Mucosa of descending colon (tissue), 3 donors: Measurements from ENCODE around the gene BUB3. TPM values are rescaled to one million over a fixed set of nuclear protein-coding genes. Genes with fewer than 3 reads are reported as not detected.
A peak's percentile ranks its signal among the peaks of the same experiment; 100 is the strongest.

Experiments
- ATAC-seq: fragments of 200-7000 bp; cut with Tn5 transposase; one replicate; pipeline ENCODE4 v1.9.1; 2020; ENCODE audit warnings: mild to moderate bottlenecking, moderate library complexity
- DNase-seq, 3 donors: peaks; one replicate each; pipeline ENCODE4 v3.0.0-alpha.2; 2020
- H3K36me3 ChIP-seq: fragments of 200-600 bp; one replicate; pipeline ENCODE4 v1.8.0; 2021; ENCODE audit warnings: low read depth, mild to moderate bottlenecking
- H3K4me1 ChIP-seq: fragments of 200-600 bp; one replicate; pipeline ENCODE4 v1.8.0; 2021; ENCODE audit warnings: low read depth, mild to moderate bottlenecking
- H3K4me3 ChIP-seq: fragments of 200-600 bp; one replicate; pipeline ENCODE4 v1.8.0; 2021; ENCODE audit warnings: mild to moderate bottlenecking
- H3K9me3 ChIP-seq: fragments of 200-600 bp; one replicate; pipeline ENCODE4 v1.8.0; 2021; ENCODE audit warnings: mild to moderate bottlenecking
- intact Hi-C, 2 donors: fragments of 100-400 bp; cut with DNase I in 1 of 2; cut with micrococcal nuclease in 1 of 2; formaldehyde crosslinking; loops; one replicate each; pipeline versions ENCODE4 v1.11.0 to v1.11.1; 2022; cut with DNase I, micrococcal nuclease
- total RNA-seq, 3 donors: library from RNA; stranded (reverse); fragmentation: NEBNext Ultra II Directional in 2 of 3; extraction: Animal tissue kit (Norgen Biotek cat#: 25700) in 2 of 3; gene quantifications; one replicate each; pipeline versions ENCODE4 v1.2.1 to v1.2.4, GENCODE V29; 2021 to 2023
- TF ChIP-seq, protein P1 (sequence below): fragments of 200-600 bp; IDR thresholded peaks from one replicate; pipeline ENCODE4 v1.8.0; 2022; ENCODE audit warnings: antibody characterized with exemption, mild to moderate bottlenecking
- donor health status: DM: no; HTN: no; CAD: no; lungs with moderate emphysema.
- donor health status: DM: no; HTN: no; CAD: no.
- donor health status: DM: no; HTN: yes; CAD: no.

BUB3 gene
- total RNA-seq, 3 donors from 2014 or later = 65.0 to 81.1 (median 68.4) TPM

DNA sequence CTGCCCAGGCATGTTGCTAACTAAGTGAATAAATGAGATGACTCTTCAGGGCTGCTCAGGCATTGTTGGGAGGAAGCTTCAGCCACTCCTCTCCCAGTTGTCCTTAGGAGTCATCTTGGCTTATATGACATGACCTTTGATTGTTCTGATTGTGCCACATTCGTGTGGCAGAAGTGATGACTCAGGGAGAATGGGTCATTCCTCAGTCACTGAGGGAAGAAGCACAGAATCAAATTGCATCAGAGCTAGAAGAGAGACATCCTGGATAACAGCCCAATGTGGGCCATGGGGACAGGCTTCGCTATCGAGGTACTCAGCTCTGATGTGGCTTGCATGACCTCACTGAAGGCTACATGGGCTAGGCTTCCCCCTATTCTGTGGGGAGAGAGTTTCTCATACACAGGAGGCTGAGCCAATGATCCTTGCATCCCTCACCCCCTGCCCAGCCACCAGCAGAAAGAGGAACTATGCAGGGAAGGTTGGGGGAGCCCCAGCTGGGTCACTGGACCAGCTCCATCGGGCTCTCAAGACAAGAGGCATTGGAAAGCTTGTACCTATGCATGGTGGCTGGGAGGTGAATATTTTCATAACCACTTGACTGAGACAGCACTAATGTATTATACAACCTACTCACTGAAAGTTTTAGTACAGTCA is 24.5 kb upstream of the BUB3 start:
- Histone ChIP-seq H3K4me1 (peaks cover 10% of the 10 kb centered on the region), H3K4me3 (no peak overlapping the region), H3K36me3 (no peaks in the 10 kb centered on the region), H3K9me3 (no peaks in the 10 kb centered on the region)
- ATAC-seq (peak; percentile 67), DNase-seq (no peak)
- TF ChIP-seq, protein P1, sequence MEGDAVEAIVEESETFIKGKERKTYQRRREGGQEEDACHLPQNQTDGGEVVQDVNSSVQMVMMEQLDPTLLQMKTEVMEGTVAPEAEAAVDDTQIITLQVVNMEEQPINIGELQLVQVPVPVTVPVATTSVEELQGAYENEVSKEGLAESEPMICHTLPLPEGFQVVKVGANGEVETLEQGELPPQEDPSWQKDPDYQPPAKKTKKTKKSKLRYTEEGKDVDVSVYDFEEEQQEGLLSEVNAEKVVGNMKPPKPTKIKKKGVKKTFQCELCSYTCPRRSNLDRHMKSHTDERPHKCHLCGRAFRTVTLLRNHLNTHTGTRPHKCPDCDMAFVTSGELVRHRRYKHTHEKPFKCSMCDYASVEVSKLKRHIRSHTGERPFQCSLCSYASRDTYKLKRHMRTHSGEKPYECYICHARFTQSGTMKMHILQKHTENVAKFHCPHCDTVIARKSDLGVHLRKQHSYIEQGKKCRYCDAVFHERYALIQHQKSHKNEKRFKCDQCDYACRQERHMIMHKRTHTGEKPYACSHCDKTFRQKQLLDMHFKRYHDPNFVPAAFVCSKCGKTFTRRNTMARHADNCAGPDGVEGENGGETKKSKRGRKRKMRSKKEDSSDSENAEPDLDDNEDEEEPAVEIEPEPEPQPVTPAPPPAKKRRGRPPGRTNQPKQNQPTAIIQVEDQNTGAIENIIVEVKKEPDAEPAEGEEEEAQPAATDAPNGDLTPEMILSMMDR = no peak
- intact Hi-C loops = loop anchor here in 1 of 2 donors (5.0 kb wide), 1 partner anchor 428 kb away; no protein-coding TSS in a partner anchor

DNA sequence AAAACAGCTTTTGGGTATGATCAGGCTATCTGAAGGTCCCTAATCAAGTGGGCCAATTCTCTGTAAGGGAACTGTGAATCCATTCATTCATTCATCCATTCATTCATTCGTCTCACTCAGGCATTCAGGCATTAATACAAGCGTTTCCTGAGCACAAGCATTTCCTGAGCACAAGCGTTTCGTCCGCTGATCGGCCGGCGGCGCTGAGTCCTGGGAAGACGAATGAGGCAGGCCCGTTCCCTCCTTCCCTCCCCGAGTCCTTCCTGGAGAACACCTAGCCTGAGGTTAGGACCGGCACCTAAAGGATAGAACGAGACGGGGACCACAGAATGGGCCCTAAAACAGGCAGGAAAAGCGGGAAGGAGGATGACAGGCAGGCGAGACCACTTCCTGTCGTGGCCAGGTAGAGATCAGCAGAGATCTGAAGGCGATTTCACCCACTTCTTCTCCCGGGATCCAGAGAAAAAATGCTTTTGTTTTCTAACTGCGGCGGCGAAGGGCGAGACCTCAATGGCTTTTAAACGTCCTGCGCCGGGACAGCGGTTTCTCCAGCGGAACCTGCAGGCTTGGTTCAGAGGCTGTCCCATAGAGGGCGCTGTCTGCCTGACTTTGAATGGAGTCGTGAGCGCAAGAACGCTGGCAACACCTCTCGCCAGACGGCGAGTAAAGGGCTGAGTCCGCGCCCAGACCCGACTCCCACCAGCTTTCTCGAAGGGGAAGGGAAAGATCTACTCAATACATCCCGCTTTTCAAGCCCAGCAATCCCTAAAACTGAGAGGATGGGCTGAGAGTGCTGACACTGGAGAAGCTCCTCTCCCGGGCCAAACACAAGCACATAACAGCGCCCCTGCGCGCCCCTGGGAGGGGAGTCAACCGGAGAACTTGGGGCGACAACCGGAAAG is 21.4 kb upstream of the BUB3 start:
- no peaks in the 10 kb centered on the region for H3K9me3 ChIP-seq
- H3K36me3 ChIP-seq = no peaks in the 10 kb centered on the region
- H3K4me1 ChIP-seq = peaks cover 39% of the 10 kb centered on the region
- no peak overlapping the region for H3K4me3 ChIP-seq
- TF ChIP-seq, protein P1 = peak; percentile 94
- ATAC-seq = peak; percentile 87
- DNase-seq = peak; percentile 79 to 93 (median 88)
- intact Hi-C loops = loop anchor here in 1 of 2 donors (5.0 kb wide), 1 partner anchor 424 kb away; no protein-coding TSS in a partner anchor

DNA sequence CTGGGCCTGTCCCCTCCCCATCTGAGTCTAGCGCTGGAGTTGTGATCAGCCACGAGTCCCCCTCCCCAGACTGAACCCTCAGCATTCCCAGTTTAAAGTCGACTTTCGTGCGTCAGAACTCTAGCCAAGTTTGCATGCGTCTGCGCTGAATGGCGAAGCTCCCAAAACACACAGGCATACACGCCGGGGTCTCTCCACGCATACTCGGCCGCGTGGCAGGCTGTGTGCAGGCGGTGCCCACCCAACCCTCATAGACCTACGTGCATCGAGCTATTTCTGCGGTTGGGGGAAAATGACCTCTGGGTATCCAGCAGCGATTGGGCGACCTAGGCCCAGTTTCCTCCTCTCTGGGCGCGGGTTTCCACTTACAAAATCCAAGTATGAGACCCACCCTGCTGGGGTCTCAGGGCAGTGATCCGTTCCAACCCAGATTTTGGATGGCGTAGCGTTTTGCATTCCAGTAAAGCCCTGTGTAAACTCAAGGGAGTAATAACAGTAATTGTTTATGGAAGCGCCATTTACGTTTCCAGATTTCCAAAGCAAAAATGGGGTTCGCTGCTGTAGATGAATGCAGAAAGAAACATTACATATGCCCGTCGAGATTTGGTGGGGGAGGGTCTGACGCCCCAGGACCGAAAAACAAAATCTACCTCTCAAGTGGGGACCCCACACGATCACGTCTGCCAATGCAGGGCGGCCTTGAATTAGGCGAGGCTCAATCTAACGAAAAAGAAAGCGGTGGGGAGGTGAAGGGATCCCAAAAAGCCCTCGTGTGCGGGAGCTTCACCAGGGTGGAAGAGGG is 20.5 kb upstream of the BUB3 start:
- intact Hi-C loops = loop anchor here in 1 of 2 donors (5.0 kb wide), 1 partner anchor 424 kb away; no protein-coding TSS in a partner anchor
- H3K9me3 ChIP-seq = no peaks in the 10 kb centered on the region
- no peak overlapping the region for H3K4me3 ChIP-seq
- TF ChIP-seq, protein P1 = no peak
- no peak for DNase-seq
- no peaks in the 10 kb centered on the region for H3K36me3 ChIP-seq
- ATAC-seq = no peak
- H3K4me1 ChIP-seq = peaks cover 39% of the 10 kb centered on the region

DNA sequence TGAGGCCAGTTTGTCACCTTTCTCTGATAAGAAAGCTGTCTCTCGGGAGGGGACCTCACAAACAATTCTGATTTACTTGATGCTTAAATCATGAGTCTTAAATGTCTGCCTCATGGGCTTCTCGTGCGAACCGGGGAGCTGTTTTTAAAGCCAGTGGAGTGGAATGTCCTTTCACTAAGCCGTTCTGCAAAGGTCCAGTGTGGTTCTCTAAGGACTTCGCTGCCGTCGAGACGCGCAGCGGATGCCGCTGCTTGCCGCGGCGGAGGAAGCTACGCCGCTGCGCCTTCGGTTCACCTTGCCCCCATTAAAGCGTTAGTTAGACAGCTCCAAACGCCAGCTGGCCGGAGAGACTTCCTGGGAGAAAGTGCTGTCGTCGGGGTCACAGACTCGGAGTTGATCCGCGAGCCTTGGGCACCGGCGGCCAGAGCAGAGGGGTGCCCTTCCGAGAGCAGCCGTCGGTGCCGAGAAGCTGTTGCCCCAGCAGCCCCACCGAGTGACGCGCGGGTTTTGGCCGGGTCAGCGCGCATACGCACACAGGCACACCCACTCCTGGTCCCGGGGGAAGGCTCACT is 19.8 kb upstream of the BUB3 start:
- H3K4me3 ChIP-seq = no peak overlapping the region
- H3K4me1 ChIP-seq = peaks cover 39% of the 10 kb centered on the region
- intact Hi-C loops = loop anchor here in 1 of 2 donors (5.0 kb wide), 1 partner anchor 423 kb away; no protein-coding TSS in a partner anchor
- no peaks in the 10 kb centered on the region for H3K9me3 ChIP-seq
- TF ChIP-seq, protein P1 = no peak
- DNase-seq (peak in 1 of 3 donors; percentile 47), ATAC-seq (no peak)
- H3K36me3 ChIP-seq = no peaks in the 10 kb centered on the region

DNA sequence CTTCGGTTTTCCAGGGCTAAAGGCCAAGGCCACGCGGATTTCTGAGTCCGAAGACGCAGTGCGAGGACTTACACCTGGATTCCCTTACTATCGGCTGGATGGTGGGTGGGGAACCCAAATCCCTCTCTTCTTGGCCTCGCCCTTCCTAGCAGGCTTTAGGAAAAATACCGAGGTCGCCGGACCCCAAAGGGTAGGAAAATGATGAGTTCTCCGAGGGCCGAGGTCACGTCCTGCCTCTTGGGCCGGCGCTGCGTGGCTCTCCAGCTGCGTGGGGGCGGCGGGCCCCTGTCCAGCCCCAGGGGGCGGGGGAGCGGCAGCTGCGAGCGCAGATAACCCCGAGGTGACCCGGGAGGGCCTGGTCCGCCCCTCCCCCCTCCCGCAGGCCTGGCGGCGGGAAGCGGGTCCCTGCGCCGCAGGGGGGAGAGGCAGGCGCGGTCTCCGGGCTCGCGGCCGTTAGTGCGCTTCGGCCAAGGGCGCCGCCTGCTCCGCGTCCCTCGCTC is 19.2 kb upstream of the BUB3 start:
- ATAC-seq (no peak), DNase-seq (no peak)
- H3K36me3 ChIP-seq = no peaks in the 10 kb centered on the region
- TF ChIP-seq, protein P1 = no peak
- peaks cover 44% of the 10 kb centered on the region for H3K4me1 ChIP-seq
- no peak overlapping the region for H3K4me3 ChIP-seq
- no peaks in the 10 kb centered on the region for H3K9me3 ChIP-seq
- intact Hi-C loops = loop anchor here in 1 of 2 donors (5.0 kb wide), 1 partner anchor 422 kb away; no protein-coding TSS in a partner anchor
